Fibroblast of skin of left quadriceps (primary cell): Measurements from ENCODE around the gene EFEMP1.
"Not testable (repeated sequence)": the region's sequence is repeated elsewhere in the genome, so short reads cannot be mapped to it uniquely, and the experiment has no call there.

Experiments
- DNase-seq, 2 experiments: peaks; one replicate each; pipeline ENCODE4 v3.0.0-alpha.2; 2013; ENCODE audit warnings: low read depth in 2 of 2

EFEMP1 gene

GRCh38 chr2:55827855-55828254, 95.7 kb downstream of the EFEMP1 start:
- no peak for DNase-seq

- DNase-seq = not testable (repeated sequence)
Observed at GRCh38 chr2:55827428-55827827, 96.2 kb downstream of the EFEMP1 start.

- DNase-seq = no peak
Observed at GRCh38 chr2:55826246-55826645, 97.3 kb downstream of the EFEMP1 start.

- DNase-seq = no peak
Observed at GRCh38 chr2:55824551-55825096, 99.0 kb downstream of the EFEMP1 start.
